NOMO-1 (cell line): ENCODE data around the gene ST3GAL2.
A peak's percentile ranks its signal among the peaks of the same experiment; 100 is the strongest.
"Not testable (repeated sequence)": the region's sequence is repeated elsewhere in the genome, so short reads cannot be mapped to it uniquely, and the experiment has no call there.

Source experiments
- DNase-seq, 2 experiments: peaks; one replicate each; lab custom pipeline; 2025; ENCODE audit not compliant: unreplicated experiment in 2 of 2; lab: John Stamatoyannopoulos, UW

Gene ST3GAL2

GRCh38 chr16:70468776-70469525 is 30.1 kb upstream of the ST3GAL2 start:
- no peak for DNase-seq

- DNase-seq: no peak
Measured at GRCh38 chr16:70467608-70468007, 28.7 kb upstream of the ST3GAL2 start.

- no peak for DNase-seq
Measured at GRCh38 chr16:70467113-70467512, 28.2 kb upstream of the ST3GAL2 start.

GRCh38 chr16:70466805-70467076 is 27.8 kb upstream of the ST3GAL2 start:
- DNase-seq: no peak

- DNase-seq: no peak
Measured at GRCh38 chr16:70465999-70466804, 27.3 kb upstream of the ST3GAL2 start.

- DNase-seq: no peak
Measured at GRCh38 chr16:70463235-70463634, 24.3 kb upstream of the ST3GAL2 start.

GRCh38 chr16:70460737-70461261 is 21.9 kb upstream of the ST3GAL2 start:
- no peak for DNase-seq

- DNase-seq: no peak
Measured at GRCh38 chr16:70457446-70458166, 18.7 kb upstream of the ST3GAL2 start.

- no peak for DNase-seq
Measured at GRCh38 chr16:70455910-70456309, 17.0 kb upstream of the ST3GAL2 start.

- peak; percentile 57 to 62 for DNase-seq
Measured at GRCh38 chr16:70454222-70455034, 15.5 kb upstream of the ST3GAL2 start, which contains the start of gene FCSK. Gene FCSK, plus strand, starts transcription at chr16:70454595. Its CDS starts 8,596 bp downstream, at chr16:70463191.

GRCh38 chr16:70453892-70454221 is 15.0 kb upstream of the ST3GAL2 start:
- DNase-seq: no peak

GRCh38 chr16:70453117-70453891 is 14.4 kb upstream of the ST3GAL2 start:
- no peak for DNase-seq

- not testable (repeated sequence) for DNase-seq
Measured at GRCh38 chr16:70451004-70451340, 12.1 kb upstream of the ST3GAL2 start.

- DNase-seq: not testable (repeated sequence)
Measured at GRCh38 chr16:70450142-70451003, 11.5 kb upstream of the ST3GAL2 start.

GRCh38 chr16:70448075-70448474 is 9.2 kb upstream of the ST3GAL2 start:
- no peak for DNase-seq

- peak; percentile 16 to 78 for DNase-seq
Measured at GRCh38 chr16:70444249-70445063, 5.6 kb upstream of the ST3GAL2 start.

- no peak for DNase-seq
Measured at GRCh38 chr16:70442344-70442743, 3.4 kb upstream of the ST3GAL2 start.

GRCh38 chr16:70441406-70441990 is 2.6 kb upstream of the ST3GAL2 start:
- no peak for DNase-seq
